IMR-90 (cell line): Measurements from ENCODE around the gene PLCB3. TPM values are rescaled to one million over a fixed set of nuclear protein-coding genes. Genes with fewer than 3 reads are reported as not detected.

Experiments used
- ATAC-seq: fragments of 200-7000 bp; cut with Tn5 transposase; 2 replicates; pipeline ENCODE4 v1.9.1; 2020; ENCODE audit warnings: low read depth, mild to moderate bottlenecking, moderate library complexity
- BruUV-seq: library from RNA; stranded (reverse); fragments of 400-500 nt; replicated peaks from 2 replicates; lab custom pipeline; 2021; lab: Mats Ljungman, UMichigan
- CTCF ChIA-PET: fragments of 300-600 bp; formaldehyde crosslinking; extraction: SDS; loops from one replicate; lab custom pipeline; 2021; ENCODE audit warnings: antibody characterized with exemption; lab: Yijun Ruan, JAX
- POLR2A ChIA-PET: fragments of 300-600 bp; sonication (Branson Sonifier 250); formaldehyde crosslinking; loops from one replicate; lab custom pipeline; 2022; ENCODE audit warnings: antibody characterized with exemption; ENCODE audit not compliant: unreplicated experiment; lab: Charles Lee
- DNase-seq: peaks from one replicate; pipeline ENCODE4 v3.0.0; 2013
- H2AFZ ChIP-seq: replicated peaks from 2 replicates; pipeline ENCODE3; 2013; ENCODE audit warnings: low read length, mild to moderate bottlenecking; ENCODE audit not compliant: poor library complexity
- H2AK5ac ChIP-seq: 2 replicates; pipeline ENCODE4 v1.6.1; 2013; ENCODE audit warnings: low read depth, low read length, inconsistent platforms
- H2AK9ac ChIP-seq: replicated peaks from 2 replicates; pipeline ENCODE3; 2013; ENCODE audit warnings: mild to moderate bottlenecking, low read depth, low read length, moderate library complexity; ENCODE audit not compliant: poor library complexity
- H2BK120ac ChIP-seq: 2 replicates; pipeline ENCODE4 v1.6.1; 2013; ENCODE audit warnings: low read depth, low read length, inconsistent platforms
- H2BK15ac ChIP-seq: 3 replicates; pipeline ENCODE4 v1.6.1; 2013; ENCODE audit warnings: low read depth, low read length, inconsistent platforms
- H2BK20ac ChIP-seq: 2 replicates; pipeline ENCODE4 v1.6.1; 2013; ENCODE audit warnings: low read depth, mild to moderate bottlenecking, inconsistent platforms, low read length, moderate library complexity
- H2BK5ac ChIP-seq: 2 replicates; pipeline ENCODE4 v1.6.1; 2013; ENCODE audit warnings: mild to moderate bottlenecking, low read depth, low read length, inconsistent platforms; ENCODE audit not compliant: poor library complexity, severe bottlenecking
- H3K14ac ChIP-seq: replicated peaks from 2 replicates; pipeline ENCODE4 v1.6.1; 2013; ENCODE audit warnings: low read depth, low read length, inconsistent platforms
- H3K18ac ChIP-seq: 2 replicates; pipeline ENCODE4 v1.6.1; 2013; ENCODE audit warnings: low read depth, low read length, control low read depth
- H3K23ac ChIP-seq: 2 replicates; pipeline ENCODE4 v1.6.1; 2013; ENCODE audit warnings: low read depth, low read length, inconsistent platforms
- H3K27ac ChIP-seq: 2 replicates; pipeline ENCODE4 v1.5.1; 2013; ENCODE audit warnings: mild to moderate bottlenecking, control low read depth, low read length; ENCODE audit not compliant: insufficient read depth
- H3K27me3 ChIP-seq: 2 replicates; pipeline ENCODE4 v1.6.1; 2013; ENCODE audit warnings: low read length; ENCODE audit not compliant: control insufficient read depth, insufficient read depth
- H3K36me3 ChIP-seq: 2 replicates; pipeline ENCODE4 v1.6.1; 2013; ENCODE audit warnings: low read length, mixed read lengths; ENCODE audit not compliant: control insufficient read depth, insufficient read depth
- H3K4ac ChIP-seq: 2 replicates; pipeline ENCODE4 v1.6.1; 2013; ENCODE audit warnings: low read depth, low read length, inconsistent platforms
- H3K4me1 ChIP-seq: 2 replicates; pipeline ENCODE4 v1.6.1; 2013; ENCODE audit warnings: low read length, mixed read lengths; ENCODE audit not compliant: control insufficient read depth, insufficient read depth
- H3K4me2 ChIP-seq: 2 replicates; pipeline ENCODE4 v1.6.1; 2013; ENCODE audit warnings: low read depth, mild to moderate bottlenecking, control low read depth, low read length, moderate library complexity
- H3K4me3 ChIP-seq: 2 replicates; pipeline ENCODE4 v1.5.1; 2013; ENCODE audit warnings: low read depth, mild to moderate bottlenecking, control low read depth, low read length, moderate library complexity; ENCODE audit not compliant: insufficient read depth
- H3K56ac ChIP-seq: 2 replicates; pipeline ENCODE4 v1.6.1; 2013; ENCODE audit warnings: low read length, inconsistent platforms; ENCODE audit not compliant: insufficient read depth; ENCODE audit errors: extremely low read depth
- H3K79me1 ChIP-seq, 2 experiments: 2 replicates each; pipeline ENCODE4 v1.6.1; 2013; ENCODE audit warnings: low read length in 2 of 2, inconsistent platforms in 1 of 2, low read depth in 1 of 2
- H3K9ac ChIP-seq: 2 replicates; pipeline ENCODE4 v1.6.1; 2013; ENCODE audit warnings: low read depth, low read length, control low read depth
- H3K9me1 ChIP-seq: 2 replicates; pipeline ENCODE4 v1.6.1; 2013; ENCODE audit warnings: low read length, inconsistent platforms; ENCODE audit not compliant: insufficient read depth
- H3K9me3 ChIP-seq: 2 replicates; pipeline ENCODE4 v1.6.1; 2013; ENCODE audit warnings: low read length; ENCODE audit not compliant: control insufficient read depth, insufficient read depth
- H4K20me1 ChIP-seq: 2 replicates; pipeline ENCODE4 v1.6.1; 2013; ENCODE audit warnings: low read length, inconsistent platforms; ENCODE audit not compliant: insufficient read depth
- H4K5ac ChIP-seq: 2 replicates; pipeline ENCODE4 v1.6.1; 2013; ENCODE audit warnings: mild to moderate bottlenecking, low read depth, low read length, control low read depth
- H4K8ac ChIP-seq, 2 experiments: 2 replicates each; pipeline ENCODE4 v1.6.1; 2013; ENCODE audit warnings: low read depth in 2 of 2, low read length in 2 of 2, control low read depth in 1 of 2, inconsistent platforms in 1 of 2
- H4K91ac ChIP-seq: 2 replicates; pipeline ENCODE4 v1.6.1; 2013; ENCODE audit warnings: low read depth, low read length, inconsistent platforms; ENCODE audit not compliant: insufficient read depth
- BHLHE40 ChIP-seq: fragments of 150-350 bp; IDR thresholded peaks from 2 replicates; pipeline ENCODE4 v1.6.1; 2016; ENCODE audit warnings: mild to moderate bottlenecking, low read depth, low read length
- CEBPB ChIP-seq: IDR thresholded peaks from 2 replicates; pipeline ENCODE4 v1.6.1; 2012; ENCODE audit warnings: low read depth, low read length, improper control_type of control experiment
- CHD1 ChIP-seq: IDR thresholded peaks from 2 replicates; pipeline ENCODE4 v1.6.1; 2012; ENCODE audit warnings: low read depth, low read length, improper control_type of control experiment
- FOS ChIP-seq: fragments of 150-350 bp; IDR thresholded peaks from 2 replicates; pipeline ENCODE4 v1.6.1; 2016; ENCODE audit warnings: low read depth, low read length
- MAFK ChIP-seq: IDR thresholded peaks from 2 replicates; pipeline ENCODE4 v1.6.1; 2012; ENCODE audit warnings: low read depth, low read length, improper control_type of control experiment
- MAZ ChIP-seq: IDR thresholded peaks from 2 replicates; pipeline ENCODE4 v1.6.1; 2012; ENCODE audit warnings: low read depth, mild to moderate bottlenecking, low read length, improper control_type of control experiment, moderate library complexity, borderline replicate concordance
- MXI1 ChIP-seq: IDR thresholded peaks from 2 replicates; pipeline ENCODE4 v1.6.1; 2012; ENCODE audit warnings: low read depth, mild to moderate bottlenecking, low read length, moderate library complexity, borderline replicate concordance
- NFE2L2 ChIP-seq: fragments of 150-350 bp; IDR thresholded peaks from 2 replicates; pipeline ENCODE4 v1.6.1; 2016; ENCODE audit warnings: low read depth, mild to moderate bottlenecking, low read length
- POLR2A ChIP-seq: IDR thresholded peaks from 2 replicates; pipeline ENCODE4 v1.6.1; 2012; ENCODE audit warnings: mild to moderate bottlenecking, low read depth, low read length
- RAD21 ChIP-seq: IDR thresholded peaks from 2 replicates; pipeline ENCODE4 v1.6.1; 2012; ENCODE audit warnings: low read length, improper control_type of control experiment
- RCOR1 ChIP-seq: IDR thresholded peaks from 2 replicates; pipeline ENCODE4 v1.6.1; 2012; ENCODE audit warnings: mild to moderate bottlenecking, low read length, improper control_type of control experiment; ENCODE audit not compliant: insufficient replicate concordance
- RFX5 ChIP-seq: IDR thresholded peaks from 2 replicates; pipeline ENCODE4 v1.8.0; 2012; ENCODE audit warnings: low read depth, mild to moderate bottlenecking, low read length, moderate library complexity
- SMC3 ChIP-seq: fragments of 150-350 bp; IDR thresholded peaks from 2 replicates; pipeline ENCODE4 v1.6.1; 2016; ENCODE audit warnings: low read depth, mild to moderate bottlenecking, antibody characterized with exemption, low read length, moderate library complexity
- WGBS, 2 experiments: methylation state at CpG; one replicate each; pipeline versions ENCODE4 v1.1.5 to v1.1.7; 2013; ENCODE audit warnings: missing lambda C conversion rate in 2 of 2; ENCODE audit not compliant: insufficient read length in 1 of 2; ENCODE audit errors: extremely low coverage in 2 of 2; 5-methylcytosine and 5-hydroxymethylcytosine counted together
- dilution Hi-C: fragments of 300-500 bp; cut with HindIII; formaldehyde crosslinking; loops from one replicate; pipeline ENCODE4 v1.14.3; 2018; ENCODE audit warnings: low sequenced_read_pairs; ENCODE audit not compliant: unreplicated experiment
- in situ Hi-C: fragments of 300-500 bp; cut with MboI; formaldehyde crosslinking; loops from 3 replicates; pipeline ENCODE4 v1.14.3; 2019; ENCODE audit warnings: low sequenced_read_pairs, inconsistent platforms, mixed read lengths
- intact Hi-C: fragments of 100-400 bp; cut with micrococcal nuclease; formaldehyde crosslinking; loops from 2 replicates; pipeline ENCODE4 v1.10.0; 2022
- polyA plus RNA-seq, 3 experiments: library from polyadenylated mRNA; depleted of rRNA; stranded (reverse); fragments of >200 nt; gene quantifications; 2 replicates each; pipeline ENCODE4 v1.2.3, GENCODE V29; 2012; ENCODE audit warnings: low replicate concordance in 1 of 3
- total RNA-seq: library from RNA; depleted of rRNA; stranded (reverse); fragments of >200 nt; gene quantifications from 2 replicates; pipeline ENCODE4 v1.2.3, GENCODE V29; 2012
- TF ChIP-seq, protein P1 (sequence below): conservative IDR thresholded peaks from 2 replicates; pipeline ENCODE4 v1.5.1; 2012; ENCODE audit warnings: mild to moderate bottlenecking, low read depth, low read length, improper control_type of control experiment
- TF ChIP-seq, protein P2 (sequence below): fragments of 150-350 bp; IDR thresholded peaks from 2 replicates; pipeline ENCODE4 v1.6.1; 2016; ENCODE audit warnings: low read depth, mild to moderate bottlenecking, low read length, moderate library complexity, borderline replicate concordance
- TF ChIP-seq, protein P3 (sequence below): fragments of 150-350 bp; IDR thresholded peaks from 2 replicates; pipeline ENCODE4 v1.6.1; 2017; ENCODE audit warnings: mild to moderate bottlenecking, antibody characterized with exemption, low read length, low read depth

The PLCB3 gene
- total and polyA plus RNA-seq, 2 of the 4 experiments (the other 2 are of a cell fraction): 23.9 to 24.9 TPM

DNA sequence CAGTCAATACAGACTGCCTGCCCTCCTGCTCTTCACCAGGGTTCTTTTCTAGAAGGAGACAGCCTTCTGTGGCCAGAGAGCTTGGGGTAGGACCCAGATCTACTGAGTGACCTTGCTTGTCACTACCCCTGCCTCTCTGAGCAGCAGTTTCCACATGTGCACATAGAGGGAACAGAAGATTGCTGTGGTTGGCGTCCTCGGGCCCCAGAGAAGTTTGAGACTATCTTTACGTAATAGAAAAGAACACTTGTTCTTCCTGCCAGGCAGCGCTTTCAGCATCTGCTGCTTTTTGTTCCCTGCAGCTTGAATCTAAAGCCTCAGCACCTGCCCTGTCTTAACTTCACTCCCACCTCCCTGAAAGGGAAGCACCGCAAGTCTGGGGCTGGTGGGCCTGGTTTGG is 12.3 kb upstream of the PLCB3 start:
- dilution Hi-C loops: no loop called here
- intact Hi-C loops: no loop called here
- CTCF ChIA-PET: no interaction called here

More for the DNA sequence above, 12.3 kb upstream of the PLCB3 start:
- no peak overlapping the region for H3K9ac ChIP-seq
- no TSS peak for BruUV-seq
- no peak overlapping the region for H3K4ac ChIP-seq
- H3K79me1 ChIP-seq: peaks cover 30 to 48% of the 10 kb centered on the region in 2 experiments; a peak in 3 of 4 replicates
- H2AK9ac ChIP-seq: no peak overlapping the region
- H3K9me3 ChIP-seq: no peaks in the 10 kb centered on the region
- no peak overlapping the region for H2BK20ac ChIP-seq
- ATAC-seq: no peak
- POLR2A ChIA-PET: no interaction called here
- no peaks in the 10 kb centered on the region for H3K27me3 ChIP-seq
- H4K8ac ChIP-seq: no peak overlapping the region
- TF ChIP-seq, protein P1, sequence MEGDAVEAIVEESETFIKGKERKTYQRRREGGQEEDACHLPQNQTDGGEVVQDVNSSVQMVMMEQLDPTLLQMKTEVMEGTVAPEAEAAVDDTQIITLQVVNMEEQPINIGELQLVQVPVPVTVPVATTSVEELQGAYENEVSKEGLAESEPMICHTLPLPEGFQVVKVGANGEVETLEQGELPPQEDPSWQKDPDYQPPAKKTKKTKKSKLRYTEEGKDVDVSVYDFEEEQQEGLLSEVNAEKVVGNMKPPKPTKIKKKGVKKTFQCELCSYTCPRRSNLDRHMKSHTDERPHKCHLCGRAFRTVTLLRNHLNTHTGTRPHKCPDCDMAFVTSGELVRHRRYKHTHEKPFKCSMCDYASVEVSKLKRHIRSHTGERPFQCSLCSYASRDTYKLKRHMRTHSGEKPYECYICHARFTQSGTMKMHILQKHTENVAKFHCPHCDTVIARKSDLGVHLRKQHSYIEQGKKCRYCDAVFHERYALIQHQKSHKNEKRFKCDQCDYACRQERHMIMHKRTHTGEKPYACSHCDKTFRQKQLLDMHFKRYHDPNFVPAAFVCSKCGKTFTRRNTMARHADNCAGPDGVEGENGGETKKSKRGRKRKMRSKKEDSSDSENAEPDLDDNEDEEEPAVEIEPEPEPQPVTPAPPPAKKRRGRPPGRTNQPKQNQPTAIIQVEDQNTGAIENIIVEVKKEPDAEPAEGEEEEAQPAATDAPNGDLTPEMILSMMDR: no peak
- TF ChIP-seq NFE2L2 (no peak), SMC3 (no peak), POLR2A (no peak), RFX5 (no peak), RAD21 (no peak), MAZ (no peak), CHD1 (no peak), MAFK (no peak), MXI1 (no peak), BHLHE40 (no peak), CEBPB (no peak), RCOR1 (no peak), FOS (no peak)
- TF ChIP-seq, protein P2, sequence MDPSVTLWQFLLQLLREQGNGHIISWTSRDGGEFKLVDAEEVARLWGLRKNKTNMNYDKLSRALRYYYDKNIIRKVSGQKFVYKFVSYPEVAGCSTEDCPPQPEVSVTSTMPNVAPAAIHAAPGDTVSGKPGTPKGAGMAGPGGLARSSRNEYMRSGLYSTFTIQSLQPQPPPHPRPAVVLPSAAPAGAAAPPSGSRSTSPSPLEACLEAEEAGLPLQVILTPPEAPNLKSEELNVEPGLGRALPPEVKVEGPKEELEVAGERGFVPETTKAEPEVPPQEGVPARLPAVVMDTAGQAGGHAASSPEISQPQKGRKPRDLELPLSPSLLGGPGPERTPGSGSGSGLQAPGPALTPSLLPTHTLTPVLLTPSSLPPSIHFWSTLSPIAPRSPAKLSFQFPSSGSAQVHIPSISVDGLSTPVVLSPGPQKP: no peak
- TF ChIP-seq, protein P3, sequence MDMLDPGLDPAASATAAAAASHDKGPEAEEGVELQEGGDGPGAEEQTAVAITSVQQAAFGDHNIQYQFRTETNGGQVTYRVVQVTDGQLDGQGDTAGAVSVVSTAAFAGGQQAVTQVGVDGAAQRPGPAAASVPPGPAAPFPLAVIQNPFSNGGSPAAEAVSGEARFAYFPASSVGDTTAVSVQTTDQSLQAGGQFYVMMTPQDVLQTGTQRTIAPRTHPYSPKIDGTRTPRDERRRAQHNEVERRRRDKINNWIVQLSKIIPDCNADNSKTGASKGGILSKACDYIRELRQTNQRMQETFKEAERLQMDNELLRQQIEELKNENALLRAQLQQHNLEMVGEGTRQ: no peak
- no peak overlapping the region for H4K91ac ChIP-seq
- no peak overlapping the region for H2BK5ac ChIP-seq
- in situ Hi-C loops: no loop called here
- H3K9me1 ChIP-seq: peaks cover 14% of the 10 kb centered on the region
- 100% methylated on average over 2 of the region's 5 CpGs; no CpG with 5 or more reads in 1 of the 2 experiments for WGBS, 2 experiments
- no peak overlapping the region for H2BK120ac ChIP-seq
- H3K14ac ChIP-seq: no peak overlapping the region
- no peak overlapping the region for H2AK5ac ChIP-seq
- no peak overlapping the region for H2BK15ac ChIP-seq
- no peak overlapping the region for H3K27ac ChIP-seq
- H4K20me1 ChIP-seq: peaks cover 10% of the 10 kb centered on the region
- no peak overlapping the region for H3K56ac ChIP-seq
- H3K4me1 ChIP-seq: peaks cover 14% of the 10 kb centered on the region
- no peak overlapping the region for H3K4me2 ChIP-seq
- no peak overlapping the region for H3K23ac ChIP-seq
- H2AFZ ChIP-seq: no peak overlapping the region
- no peak overlapping the region for H3K18ac ChIP-seq
- DNase-seq: no peak
- H3K36me3 ChIP-seq: peaks cover 28% of the 10 kb centered on the region
- no peak overlapping the region for H3K4me3 ChIP-seq
- no peak overlapping the region for H4K5ac ChIP-seq
